Esophagus squamous epithelium (tissue), 4 donors: ENCODE data around the gene NME9.

ENCODE experiments used
- POLR2A ChIP-seq, 4 donors: fragments of 450-650 bp; IDR thresholded peaks; one replicate each; pipeline ENCODE4 v1.6.1; 2017; ENCODE audit warnings: antibody characterized with exemption in 4 of 4, mild to moderate bottlenecking in 4 of 4, moderate library complexity in 3 of 4
- TF ChIP-seq, protein P1 (sequence below), 6 experiments: fragments of 450-650 bp in 4 of 6; fragments of 200-600 bp in 2 of 6; sonication (generic) in 2 of 6; IDR thresholded peaks; one replicate each; pipeline ENCODE4 v1.5.1; 2016 to 2019; ENCODE audit warnings: antibody characterized with exemption in 6 of 6, mild to moderate bottlenecking in 4 of 6, moderate library complexity in 4 of 6

DNA sequence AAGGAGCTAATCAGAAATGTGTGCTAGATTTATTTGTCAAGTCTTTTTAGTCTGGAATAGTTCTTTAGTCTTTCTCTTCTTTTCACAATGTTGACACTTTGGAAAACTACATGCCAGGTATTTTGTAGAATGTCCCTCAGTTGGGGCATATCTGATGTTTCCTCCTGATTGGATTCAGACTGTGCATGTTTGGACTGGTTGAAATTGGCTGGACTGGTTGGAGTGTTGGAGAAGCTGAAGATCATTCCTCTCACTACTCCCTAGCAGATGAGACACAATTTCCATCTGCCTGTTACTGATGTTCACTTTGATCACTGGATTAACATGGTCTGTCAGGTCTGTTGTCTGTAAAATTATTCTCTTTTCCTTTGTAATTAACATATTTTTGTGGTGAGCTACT is 3.7 kb downstream of the NME9 start:
- TF ChIP-seq, protein P1, sequence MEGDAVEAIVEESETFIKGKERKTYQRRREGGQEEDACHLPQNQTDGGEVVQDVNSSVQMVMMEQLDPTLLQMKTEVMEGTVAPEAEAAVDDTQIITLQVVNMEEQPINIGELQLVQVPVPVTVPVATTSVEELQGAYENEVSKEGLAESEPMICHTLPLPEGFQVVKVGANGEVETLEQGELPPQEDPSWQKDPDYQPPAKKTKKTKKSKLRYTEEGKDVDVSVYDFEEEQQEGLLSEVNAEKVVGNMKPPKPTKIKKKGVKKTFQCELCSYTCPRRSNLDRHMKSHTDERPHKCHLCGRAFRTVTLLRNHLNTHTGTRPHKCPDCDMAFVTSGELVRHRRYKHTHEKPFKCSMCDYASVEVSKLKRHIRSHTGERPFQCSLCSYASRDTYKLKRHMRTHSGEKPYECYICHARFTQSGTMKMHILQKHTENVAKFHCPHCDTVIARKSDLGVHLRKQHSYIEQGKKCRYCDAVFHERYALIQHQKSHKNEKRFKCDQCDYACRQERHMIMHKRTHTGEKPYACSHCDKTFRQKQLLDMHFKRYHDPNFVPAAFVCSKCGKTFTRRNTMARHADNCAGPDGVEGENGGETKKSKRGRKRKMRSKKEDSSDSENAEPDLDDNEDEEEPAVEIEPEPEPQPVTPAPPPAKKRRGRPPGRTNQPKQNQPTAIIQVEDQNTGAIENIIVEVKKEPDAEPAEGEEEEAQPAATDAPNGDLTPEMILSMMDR (IDR thresholded peaks at IDR 0.05): no peak
- TF ChIP-seq POLR2A (IDR thresholded peaks at IDR 0.05): no peak
